DOHH2 (cell line): ENCODE data around the gene STX17.

Experiments used
- EZH2phosphoT487 ChIP-seq: fragments of 200-600 bp; sonication (generic); IDR thresholded peaks from 2 replicates; pipeline ENCODE4 v1.6.1; 2017; ENCODE audit warnings: borderline replicate concordance, mild to moderate bottlenecking, antibody characterized with exemption, low read length, moderate library complexity, mixed read lengths
- TF ChIP-seq, protein P1 (sequence below): fragments of 200-600 bp; sonication (generic); IDR thresholded peaks from one replicate; pipeline ENCODE4 v1.5.1; 2014; ENCODE audit warnings: antibody characterized with exemption, mild to moderate bottlenecking, low read depth, low read length; ENCODE audit not compliant: poor library complexity, severe bottlenecking

- TF ChIP-seq, protein P1, sequence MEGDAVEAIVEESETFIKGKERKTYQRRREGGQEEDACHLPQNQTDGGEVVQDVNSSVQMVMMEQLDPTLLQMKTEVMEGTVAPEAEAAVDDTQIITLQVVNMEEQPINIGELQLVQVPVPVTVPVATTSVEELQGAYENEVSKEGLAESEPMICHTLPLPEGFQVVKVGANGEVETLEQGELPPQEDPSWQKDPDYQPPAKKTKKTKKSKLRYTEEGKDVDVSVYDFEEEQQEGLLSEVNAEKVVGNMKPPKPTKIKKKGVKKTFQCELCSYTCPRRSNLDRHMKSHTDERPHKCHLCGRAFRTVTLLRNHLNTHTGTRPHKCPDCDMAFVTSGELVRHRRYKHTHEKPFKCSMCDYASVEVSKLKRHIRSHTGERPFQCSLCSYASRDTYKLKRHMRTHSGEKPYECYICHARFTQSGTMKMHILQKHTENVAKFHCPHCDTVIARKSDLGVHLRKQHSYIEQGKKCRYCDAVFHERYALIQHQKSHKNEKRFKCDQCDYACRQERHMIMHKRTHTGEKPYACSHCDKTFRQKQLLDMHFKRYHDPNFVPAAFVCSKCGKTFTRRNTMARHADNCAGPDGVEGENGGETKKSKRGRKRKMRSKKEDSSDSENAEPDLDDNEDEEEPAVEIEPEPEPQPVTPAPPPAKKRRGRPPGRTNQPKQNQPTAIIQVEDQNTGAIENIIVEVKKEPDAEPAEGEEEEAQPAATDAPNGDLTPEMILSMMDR = no peak
- TF ChIP-seq EZH2phosphoT487 = no peak
Measured at GRCh38 chr9:99907208-99907532, 716 bp downstream of the STX17 start.
